ENCODE data around the gene SCIMP. TPM values are rescaled to one million over a fixed set of nuclear protein-coding genes. Genes with fewer than 3 reads are reported as not detected.

The SCIMP gene
- total RNA-seq, 1 experiment from 2014 or later: not detected

DNA sequence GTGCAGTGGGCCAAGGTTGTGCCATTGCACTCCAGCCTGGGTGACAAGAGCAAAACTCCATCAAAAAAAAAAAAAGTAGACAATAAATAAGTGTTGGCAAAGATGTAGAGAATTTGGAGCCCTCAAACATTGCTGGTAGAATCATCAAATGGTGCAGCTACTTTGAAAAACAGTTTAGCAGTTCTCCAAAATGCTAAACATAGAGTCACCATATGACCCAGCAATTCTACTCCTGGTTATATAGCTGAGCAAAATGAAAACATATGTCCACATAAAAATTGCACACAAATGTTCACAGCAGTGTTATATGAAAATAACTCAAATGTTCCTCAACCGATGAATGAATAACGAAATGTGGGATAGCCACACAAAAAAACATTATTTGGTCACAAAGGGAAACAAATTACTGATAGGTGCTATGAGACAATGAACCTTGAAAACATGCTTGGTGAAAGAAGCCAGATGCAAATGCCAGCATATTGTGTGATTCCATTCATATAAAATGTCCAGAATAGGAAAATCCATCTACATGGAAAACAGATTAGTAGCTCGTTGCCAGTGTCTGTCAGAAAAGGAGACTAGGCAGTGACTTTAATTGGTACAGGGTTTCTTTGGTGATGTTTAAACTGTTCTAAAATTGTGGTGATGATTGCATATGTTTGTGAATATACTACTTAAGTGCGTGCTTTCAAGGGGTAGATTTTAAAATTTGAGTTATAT is 34.7 kb upstream of the SCIMP start (continued):
- TF ChIP-seq REST (IDR thresholded peaks at IDR 0.05; ENCODE audit: low read depth): no peak
- TF ChIP-seq, protein P1, sequence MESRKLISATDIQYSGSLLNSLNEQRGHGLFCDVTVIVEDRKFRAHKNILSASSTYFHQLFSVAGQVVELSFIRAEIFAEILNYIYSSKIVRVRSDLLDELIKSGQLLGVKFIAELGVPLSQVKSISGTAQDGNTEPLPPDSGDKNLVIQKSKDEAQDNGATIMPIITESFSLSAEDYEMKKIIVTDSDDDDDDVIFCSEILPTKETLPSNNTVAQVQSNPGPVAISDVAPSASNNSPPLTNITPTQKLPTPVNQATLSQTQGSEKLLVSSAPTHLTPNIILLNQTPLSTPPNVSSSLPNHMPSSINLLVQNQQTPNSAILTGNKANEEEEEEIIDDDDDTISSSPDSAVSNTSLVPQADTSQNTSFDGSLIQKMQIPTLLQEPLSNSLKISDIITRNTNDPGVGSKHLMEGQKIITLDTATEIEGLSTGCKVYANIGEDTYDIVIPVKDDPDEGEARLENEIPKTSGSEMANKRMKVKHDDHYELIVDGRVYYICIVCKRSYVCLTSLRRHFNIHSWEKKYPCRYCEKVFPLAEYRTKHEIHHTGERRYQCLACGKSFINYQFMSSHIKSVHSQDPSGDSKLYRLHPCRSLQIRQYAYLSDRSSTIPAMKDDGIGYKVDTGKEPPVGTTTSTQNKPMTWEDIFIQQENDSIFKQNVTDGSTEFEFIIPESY (IDR thresholded peaks at IDR 0.05; ENCODE audit: extremely low read depth, insufficient replicate concordance, low read length): no peak
- no peak for TF ChIP-seq YY1 (IDR thresholded peaks at IDR 0.05; ENCODE audit: extremely low read depth, insufficient replicate concordance, low read depth, low read length)
- no peak for TF ChIP-seq POLR2A (IDR thresholded peaks at IDR 0.05; ENCODE audit: borderline replicate concordance, extremely low read depth, insufficient read depth, insufficient read length)

- DNase-seq (ENCODE audit: low read depth, low spot score): no peak
- H3K4me2 ChIP-seq (ENCODE audit: low read length): no peak overlapping the region
- CTCF ChIA-PET: no interaction called here
- TF ChIP-seq REST (IDR thresholded peaks at IDR 0.05; ENCODE audit: low read depth) (no peak), SRF (IDR thresholded peaks at IDR 0.05; ENCODE audit: low read depth) (no peak), ELF1 (IDR thresholded peaks at IDR 0.05; ENCODE audit: borderline replicate concordance, low read depth) (no peak), RAD21 (IDR thresholded peaks at IDR 0.05; ENCODE audit: low read depth) (no peak), CTCF (IDR thresholded peaks at IDR 0.05 in 2 of 3, conservative IDR thresholded peaks at IDR 0.05 in 1 of 3; ENCODE audit: borderline replicate concordance in 1 of 3, insufficient read depth in 1 of 3, low read depth in 2 of 3, low read length in 2 of 3) (no peak), SP1 (IDR thresholded peaks at IDR 0.05; ENCODE audit: low read depth) (no peak), EZH2phosphoT487 (IDR thresholded peaks at IDR 0.05; ENCODE audit: borderline replicate concordance) (no peak), JUND (IDR thresholded peaks at IDR 0.05) (no peak), ZNF274 (IDR thresholded peaks at IDR 0.05; ENCODE audit: low read depth, low read length) (no peak)
Observed at GRCh38 chr17:5264893-5265292, 30.2 kb upstream of the SCIMP start.

More at GRCh38 chr17:5264893-5265292, 30.2 kb upstream of the SCIMP start:
- Histone ChIP-seq H3K27ac (ENCODE audit: low read depth, low read length) (no peak overlapping the region), H3K27me3 (ENCODE audit: insufficient read depth, low read length) (no peaks in the 10 kb centered on the region), H2AFZ (ENCODE audit: low read depth, low read length, poor library complexity, severe bottlenecking) (no peak overlapping the region), H4K20me1 (ENCODE audit: insufficient read depth) (no peaks in the 10 kb centered on the region), H3K4me1 (ENCODE audit: control insufficient read depth in 1 of 2, insufficient read depth in 2 of 2, low read length in 2 of 2) (peaks cover 0 to 2% of the 10 kb centered on the region in 2 experiments; a peak in 1 of 4 replicates), H3K36me3 (ENCODE audit: control insufficient read depth in 1 of 2, insufficient read depth in 2 of 2, low read length in 2 of 2) (no peaks in the 10 kb centered on the region), H3K9me3 (ENCODE audit: control insufficient read depth in 1 of 2, insufficient read depth in 1 of 2, low read depth in 1 of 2, low read length in 2 of 2) (no peaks in the 10 kb centered on the region), H3K9ac (ENCODE audit: low read length) (no peak overlapping the region), H3K9me2 (ENCODE audit: insufficient read depth) (no peaks in the 10 kb centered on the region), H3K4me3 (replicated peaks in 1 of 2; ENCODE audit: low read depth in 1 of 2, low read length in 2 of 2) (no peak overlapping the region), H3K79me2 (ENCODE audit: insufficient read depth, low read length) (no peaks in the 10 kb centered on the region)
- ATAC-seq: no peak
- no TSS peak for BruUV-seq (replicated peaks)
- RAD21 ChIA-PET (ENCODE audit: low non-redundant PET in 1 of 2, low total read pairs in 2 of 2, uncharacterized antibody in 2 of 2, unreplicated experiment in 2 of 2): no interaction called here
- POLR2A ChIA-PET: no interaction called here
- intact Hi-C loops (cut with micrococcal nuclease): no loop called here

All from HCT116 (cell line).